AG10803 (cell line): ENCODE measurements around the gene RAB29.
"Not testable (repeated sequence)": the region's sequence is repeated elsewhere in the genome, so short reads cannot be mapped to it uniquely, and the experiment has no call there.

Source experiments
- DNase-seq: peaks from one replicate; pipeline ENCODE4 v3.0.0; 2010; ENCODE audit warnings: low read depth
- H3K4me3 ChIP-seq: 2 replicates; pipeline ENCODE4 v1.5.1; 2011; ENCODE audit warnings: mild to moderate bottlenecking, low read length, control low read depth
- TF ChIP-seq, protein P1 (sequence below): conservative IDR thresholded peaks from 2 replicates; pipeline ENCODE4 v1.5.1; 2011; ENCODE audit warnings: mild to moderate bottlenecking, low read length, control low read depth, inconsistent platforms

RAB29 gene

DNA sequence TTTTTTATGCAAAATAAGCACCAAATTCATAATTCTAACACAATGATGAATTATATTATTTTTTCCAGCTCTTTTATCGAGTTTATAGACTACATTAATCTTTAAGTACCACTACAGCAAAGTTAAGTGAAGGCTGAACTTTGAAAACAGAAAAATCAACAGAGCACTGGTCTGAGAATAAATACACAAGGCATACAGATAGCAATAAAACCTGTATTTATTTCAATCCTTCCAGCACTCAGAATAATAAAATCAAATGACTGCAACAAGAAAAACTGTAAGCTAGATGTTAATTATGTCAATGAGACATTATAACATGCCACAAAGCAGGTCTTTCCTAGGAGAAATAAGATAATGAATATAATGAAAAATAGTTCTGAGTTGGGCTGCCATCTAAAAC is 49.8 kb downstream of the RAB29 start:
- TF ChIP-seq, protein P1, sequence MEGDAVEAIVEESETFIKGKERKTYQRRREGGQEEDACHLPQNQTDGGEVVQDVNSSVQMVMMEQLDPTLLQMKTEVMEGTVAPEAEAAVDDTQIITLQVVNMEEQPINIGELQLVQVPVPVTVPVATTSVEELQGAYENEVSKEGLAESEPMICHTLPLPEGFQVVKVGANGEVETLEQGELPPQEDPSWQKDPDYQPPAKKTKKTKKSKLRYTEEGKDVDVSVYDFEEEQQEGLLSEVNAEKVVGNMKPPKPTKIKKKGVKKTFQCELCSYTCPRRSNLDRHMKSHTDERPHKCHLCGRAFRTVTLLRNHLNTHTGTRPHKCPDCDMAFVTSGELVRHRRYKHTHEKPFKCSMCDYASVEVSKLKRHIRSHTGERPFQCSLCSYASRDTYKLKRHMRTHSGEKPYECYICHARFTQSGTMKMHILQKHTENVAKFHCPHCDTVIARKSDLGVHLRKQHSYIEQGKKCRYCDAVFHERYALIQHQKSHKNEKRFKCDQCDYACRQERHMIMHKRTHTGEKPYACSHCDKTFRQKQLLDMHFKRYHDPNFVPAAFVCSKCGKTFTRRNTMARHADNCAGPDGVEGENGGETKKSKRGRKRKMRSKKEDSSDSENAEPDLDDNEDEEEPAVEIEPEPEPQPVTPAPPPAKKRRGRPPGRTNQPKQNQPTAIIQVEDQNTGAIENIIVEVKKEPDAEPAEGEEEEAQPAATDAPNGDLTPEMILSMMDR: no peak
- no peak for DNase-seq

DNA sequence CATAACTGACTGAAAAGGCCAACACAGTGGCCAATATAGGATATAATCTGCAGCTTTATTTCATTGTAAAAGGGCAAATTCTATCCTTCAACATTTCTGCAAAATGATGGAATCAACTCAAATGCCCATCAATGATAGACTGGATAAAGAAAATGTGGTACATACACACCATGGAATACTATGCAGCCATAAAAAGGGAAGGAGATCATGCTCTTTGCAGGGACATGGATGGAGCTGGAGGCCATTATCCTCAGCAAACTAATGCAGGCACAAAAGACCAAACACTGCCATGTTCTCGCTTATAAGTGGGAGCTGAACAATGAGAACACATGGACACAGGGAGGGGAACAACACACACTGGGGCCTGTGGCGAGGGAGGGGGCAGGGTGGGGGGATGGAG is 54.5 kb downstream of the RAB29 start:
- not testable (repeated sequence) for H3K4me3 ChIP-seq, DNase-seq

More for the DNA sequence above, 49.8 kb downstream of the RAB29 start:
- no peak overlapping the region for H3K4me3 ChIP-seq

DNA sequence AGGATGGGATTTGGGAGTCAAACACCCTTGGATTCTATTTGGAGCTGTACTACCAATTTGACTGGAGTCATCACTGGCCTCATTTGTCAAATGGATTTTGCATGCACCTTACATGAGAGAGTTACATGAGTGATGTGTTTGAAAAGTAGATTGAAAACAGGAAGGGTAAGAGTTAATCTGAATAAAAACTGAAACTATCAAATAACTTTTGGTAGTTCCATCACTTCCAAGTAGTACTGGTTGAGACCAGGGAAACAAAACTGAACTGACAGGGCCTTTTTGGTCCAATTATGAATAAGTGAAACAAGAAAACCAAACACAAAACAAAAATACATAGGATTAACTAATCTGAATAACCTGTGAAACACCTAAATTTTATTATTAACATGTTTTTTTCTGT is 55.5 kb downstream of the RAB29 start:
- TF ChIP-seq, protein P1: no peak

DNA sequence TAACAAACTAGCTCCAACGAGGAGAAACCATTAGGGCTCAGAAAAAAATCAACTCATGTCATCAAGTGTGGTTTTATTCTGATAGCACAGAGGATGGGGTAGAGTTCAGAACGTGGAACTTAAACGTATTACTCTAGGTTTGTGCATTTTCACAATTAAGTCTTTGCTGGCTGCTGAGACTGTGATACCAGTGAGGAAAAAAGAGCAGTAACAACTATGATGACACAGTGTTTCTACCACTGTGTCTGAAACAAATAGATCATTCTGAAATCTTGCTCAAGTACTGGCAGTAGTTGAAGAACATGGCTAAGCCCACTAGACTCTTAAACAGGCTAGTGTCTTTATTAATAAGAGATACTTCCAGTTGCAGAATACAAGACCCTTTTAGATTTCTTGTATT is 56.3 kb downstream of the RAB29 start:
- TF ChIP-seq, protein P1: no peak
- no peak for DNase-seq

More for the DNA sequence above, 55.5 kb downstream of the RAB29 start:
- no peak for DNase-seq
- H3K4me3 ChIP-seq: no peak overlapping the region

More for the DNA sequence above, 56.3 kb downstream of the RAB29 start:
- H3K4me3 ChIP-seq: no peak overlapping the region
